ENCODE data around the gene KLRD1.

DNA sequence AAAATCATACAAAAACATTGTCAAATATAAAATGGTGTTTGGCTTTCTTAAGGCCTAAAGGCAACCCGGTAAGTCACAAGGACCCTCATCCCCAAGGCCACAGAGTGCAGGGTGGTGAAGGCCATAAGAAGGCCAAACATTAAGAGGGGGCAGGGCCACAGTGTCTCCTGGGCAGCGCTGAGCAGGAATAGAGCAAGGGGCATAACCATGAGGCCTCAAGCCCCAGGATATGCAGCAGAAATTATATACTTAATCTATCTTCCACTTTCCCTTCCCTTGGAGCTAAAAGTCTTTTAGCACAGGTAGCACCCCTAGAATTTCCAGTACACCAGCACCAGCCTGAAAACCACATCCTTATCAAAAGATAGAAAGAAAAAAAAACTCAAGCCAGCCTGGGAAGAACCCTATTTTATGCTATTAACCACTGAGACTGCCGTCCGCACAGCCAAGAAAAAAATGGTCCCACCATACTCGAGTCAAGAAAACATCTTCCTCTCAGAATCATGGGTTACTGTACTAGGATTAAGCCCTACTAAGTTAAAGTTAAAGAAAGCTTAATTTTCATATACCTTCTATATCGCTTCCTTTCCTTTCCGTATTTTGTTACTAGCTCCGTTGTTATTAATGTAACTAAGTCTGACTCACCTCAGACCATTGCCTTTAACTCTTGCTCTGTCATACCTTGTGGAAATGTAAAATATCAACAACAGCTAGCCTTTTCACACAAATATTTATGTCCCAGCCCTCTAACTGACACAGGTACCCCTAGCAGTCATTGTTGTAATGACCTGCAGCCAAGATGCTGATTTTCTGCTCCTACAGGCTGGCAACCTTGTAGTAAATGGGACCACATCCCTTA is 62.1 kb downstream of the KLRD1 start:
- TF ChIP-seq FOXK2 (IDR thresholded peaks at IDR 0.05): no peak
- no peak for TF ChIP-seq NFRKB (IDR thresholded peaks at IDR 0.05)
- TF ChIP-seq, protein P1, sequence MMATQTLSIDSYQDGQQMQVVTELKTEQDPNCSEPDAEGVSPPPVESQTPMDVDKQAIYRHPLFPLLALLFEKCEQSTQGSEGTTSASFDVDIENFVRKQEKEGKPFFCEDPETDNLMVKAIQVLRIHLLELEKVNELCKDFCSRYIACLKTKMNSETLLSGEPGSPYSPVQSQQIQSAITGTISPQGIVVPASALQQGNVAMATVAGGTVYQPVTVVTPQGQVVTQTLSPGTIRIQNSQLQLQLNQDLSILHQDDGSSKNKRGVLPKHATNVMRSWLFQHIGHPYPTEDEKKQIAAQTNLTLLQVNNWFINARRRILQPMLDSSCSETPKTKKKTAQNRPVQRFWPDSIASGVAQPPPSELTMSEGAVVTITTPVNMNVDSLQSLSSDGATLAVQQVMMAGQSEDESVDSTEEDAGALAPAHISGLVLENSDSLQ (IDR thresholded peaks at IDR 0.05): no peak
- TF ChIP-seq SUZ12 (IDR thresholded peaks at IDR 0.05): no peak

All from HEK293T (cell line).